Left lung (tissue), 10 donors: ENCODE measurements around the gene AJAP1. TPM values are rescaled to one million over a fixed set of nuclear protein-coding genes. Genes with fewer than 3 reads are reported as not detected.

Experiments used
- ATAC-seq: fragments of 200-7000 bp; cut with Tn5 transposase; one replicate; pipeline ENCODE4 v1.9.1; 2020; ENCODE audit warnings: moderate library complexity
- DNase-seq, 4 donors: peaks; one replicate each; pipeline ENCODE4 v3.0.0-alpha.2; 2013 to 2020
- H3K27ac ChIP-seq, 2 donors: fragments of 200-600 bp; sonication (generic) in 1 of 2; one replicate each; pipeline versions ENCODE4 v1.5.0 to v1.8.0; 2020 to 2021
- H3K27me3 ChIP-seq, 2 donors: fragments of 200-600 bp; sonication (generic) in 1 of 2; one replicate each; pipeline versions ENCODE4 v1.5.0 to v1.8.0; 2020 to 2021
- H3K36me3 ChIP-seq, 2 donors: fragments of 200-600 bp; sonication (generic) in 1 of 2; one replicate each; pipeline versions ENCODE4 v1.5.0 to v1.8.0; 2020 to 2021
- H3K4me1 ChIP-seq, 2 donors: fragments of 200-600 bp; one replicate each; pipeline ENCODE4 v1.8.0; 2021
- H3K4me3 ChIP-seq, 2 donors: fragments of 200-600 bp; sonication (generic) in 1 of 2; one replicate each; pipeline versions ENCODE4 v1.5.0 to v1.8.0; 2020 to 2021; ENCODE audit warnings: mild to moderate bottlenecking in 1 of 2
- H3K9me3 ChIP-seq, 2 donors: fragments of 200-600 bp; sonication (generic) in 1 of 2; one replicate each; pipeline versions ENCODE4 v1.5.0 to v1.8.0; 2020 to 2021
- intact Hi-C, 2 donors: fragments of 100-400 bp; cut with DNase I; formaldehyde crosslinking; loops; one replicate each; pipeline versions ENCODE4 v1.11.2 to v1.14.2; 2022
- polyA plus RNA-seq, 6 donors: library from polyadenylated mRNA; unstranded; fragments of 120-200 nt; gene quantifications; one replicate each; pipeline ENCODE4 v1.2.1, GENCODE V29; 2013; ENCODE audit not compliant: insufficient read length in 6 of 6
- total RNA-seq, 2 donors: library from RNA; stranded (reverse); fragmentation: NEBNext Ultra II Directional; extraction: Animal tissue kit (Norgen Biotek cat#: 25700); gene quantifications; one replicate each; pipeline ENCODE4 v1.2.1, GENCODE V29; 2021
- TF ChIP-seq, protein P1 (sequence below), 2 donors: fragments of 200-600 bp; sonication (generic) in 1 of 2; IDR thresholded peaks; one replicate each; pipeline versions ENCODE4 v1.5.0 to v1.8.0; 2021; ENCODE audit warnings: antibody characterized with exemption in 2 of 2
- donor health status: DM: no; HTN: yes; CAD: no.
- donor health status: DM: no; HTN: no; CAD: no.

AJAP1 gene
- total and polyA plus RNA-seq, 8 donors = 0.06 to 0.79 (median 0.20) TPM

DNA sequence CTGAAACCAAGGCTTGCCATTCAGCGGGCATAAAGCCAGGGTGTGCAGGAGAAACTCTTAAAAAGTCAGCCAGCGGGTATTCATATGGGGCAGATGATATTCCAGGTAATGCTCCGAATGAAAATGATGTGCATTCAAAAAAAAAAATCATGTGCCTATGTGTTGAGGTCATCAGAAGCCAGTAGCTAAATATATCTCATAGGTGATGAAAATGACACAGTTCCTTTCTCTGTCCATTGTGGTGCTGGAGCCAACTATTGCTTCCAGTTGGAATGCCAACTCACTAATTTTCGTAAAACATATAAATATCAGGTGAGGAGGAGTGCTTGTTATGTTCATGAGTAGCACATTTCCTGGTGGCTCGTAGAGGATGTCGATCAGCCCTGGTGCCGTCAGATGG is 23.2 kb downstream of the AJAP1 start:
- Histone ChIP-seq H3K4me1 (no peaks in the 10 kb centered on the region), H3K27me3 (peaks cover 0 to 15% of the 10 kb centered on the region in 2 donors), H3K9me3 (peaks cover 0 to 29% of the 10 kb centered on the region in 2 donors), H3K4me3 (no peak overlapping the region), H3K27ac (no peak overlapping the region), H3K36me3 (no peaks in the 10 kb centered on the region)
- intact Hi-C loops = no loop called here
- ATAC-seq (no peak), DNase-seq (no peak)
- TF ChIP-seq, protein P1, sequence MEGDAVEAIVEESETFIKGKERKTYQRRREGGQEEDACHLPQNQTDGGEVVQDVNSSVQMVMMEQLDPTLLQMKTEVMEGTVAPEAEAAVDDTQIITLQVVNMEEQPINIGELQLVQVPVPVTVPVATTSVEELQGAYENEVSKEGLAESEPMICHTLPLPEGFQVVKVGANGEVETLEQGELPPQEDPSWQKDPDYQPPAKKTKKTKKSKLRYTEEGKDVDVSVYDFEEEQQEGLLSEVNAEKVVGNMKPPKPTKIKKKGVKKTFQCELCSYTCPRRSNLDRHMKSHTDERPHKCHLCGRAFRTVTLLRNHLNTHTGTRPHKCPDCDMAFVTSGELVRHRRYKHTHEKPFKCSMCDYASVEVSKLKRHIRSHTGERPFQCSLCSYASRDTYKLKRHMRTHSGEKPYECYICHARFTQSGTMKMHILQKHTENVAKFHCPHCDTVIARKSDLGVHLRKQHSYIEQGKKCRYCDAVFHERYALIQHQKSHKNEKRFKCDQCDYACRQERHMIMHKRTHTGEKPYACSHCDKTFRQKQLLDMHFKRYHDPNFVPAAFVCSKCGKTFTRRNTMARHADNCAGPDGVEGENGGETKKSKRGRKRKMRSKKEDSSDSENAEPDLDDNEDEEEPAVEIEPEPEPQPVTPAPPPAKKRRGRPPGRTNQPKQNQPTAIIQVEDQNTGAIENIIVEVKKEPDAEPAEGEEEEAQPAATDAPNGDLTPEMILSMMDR (IDR thresholded peaks at IDR 0.05) = no peak

DNA sequence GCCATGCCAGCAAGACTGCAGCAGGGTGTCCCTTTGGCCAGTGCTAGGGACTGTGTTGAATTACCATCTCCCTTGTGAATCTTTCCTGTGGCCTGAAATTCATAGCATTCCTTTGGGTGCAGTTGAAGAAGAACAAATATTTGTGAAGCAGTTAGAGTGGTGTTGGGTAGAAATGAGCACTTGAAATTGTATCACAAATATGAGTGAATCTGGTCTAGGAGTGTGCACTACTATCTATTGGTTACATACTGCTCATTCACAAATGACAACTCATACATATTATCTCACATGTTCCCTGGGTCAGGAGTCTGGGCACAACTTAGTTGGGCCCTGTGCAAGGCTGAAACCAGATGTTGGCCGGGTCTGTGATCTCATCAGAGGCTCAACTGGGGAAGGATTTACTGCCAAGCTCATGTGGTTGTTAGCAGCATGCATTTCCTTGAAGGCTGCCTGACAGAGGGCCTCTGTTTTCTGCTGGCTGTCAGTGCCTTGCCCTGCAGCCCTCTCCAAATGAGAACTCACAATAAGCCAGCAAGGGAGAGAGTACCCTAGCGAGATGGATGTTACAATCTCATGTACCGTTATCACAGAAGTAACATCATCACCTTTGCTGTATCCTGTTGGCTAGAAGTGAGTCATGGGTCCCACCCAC is 23.8 kb downstream of the AJAP1 start:
- ATAC-seq = no peak
- TF ChIP-seq, protein P1 (IDR thresholded peaks at IDR 0.05) = no peak
- H3K36me3 ChIP-seq = no peaks in the 10 kb centered on the region
- intact Hi-C loops = no loop called here
- no peaks in the 10 kb centered on the region for H3K4me1 ChIP-seq
- H3K27ac ChIP-seq = no peak overlapping the region
- H3K27me3 ChIP-seq = peaks cover 0 to 15% of the 10 kb centered on the region in 2 donors
- no peak overlapping the region for H3K4me3 ChIP-seq
- H3K9me3 ChIP-seq = peaks cover 0 to 29% of the 10 kb centered on the region in 2 donors
- DNase-seq = peak in 1 of 4 donors; percentile 2

DNA sequence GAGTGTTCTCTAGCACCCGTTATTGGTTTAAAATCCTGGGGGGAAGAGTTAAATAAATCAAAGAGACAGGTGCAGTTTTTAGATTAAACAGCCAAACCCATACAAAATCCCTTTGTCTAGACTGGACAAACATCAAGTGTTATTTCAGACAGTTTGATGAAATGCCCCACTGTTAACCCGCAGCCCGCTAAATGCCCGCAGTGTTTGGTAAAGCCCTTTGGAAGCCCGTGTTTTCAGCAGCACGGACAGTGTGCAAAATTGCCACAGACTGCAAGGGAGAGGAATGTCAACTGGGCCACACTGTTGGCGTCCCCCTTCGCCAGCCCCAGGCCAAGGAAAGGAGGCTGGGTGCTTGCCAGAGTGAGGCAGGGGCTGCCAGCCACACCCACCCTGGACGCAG is 26.6 kb downstream of the AJAP1 start:
- H3K36me3 ChIP-seq = no peaks in the 10 kb centered on the region
- TF ChIP-seq, protein P1 (IDR thresholded peaks at IDR 0.05) = no peak
- intact Hi-C loops = no loop called here
- no peaks in the 10 kb centered on the region for H3K4me1 ChIP-seq
- H3K4me3 ChIP-seq = no peak overlapping the region
- peaks cover 0 to 29% of the 10 kb centered on the region in 2 donors for H3K9me3 ChIP-seq
- ATAC-seq (no peak), DNase-seq (peak in 1 of 4 donors; percentile 17)
- no peak overlapping the region for H3K27ac ChIP-seq
- peaks cover 0 to 30% of the 10 kb centered on the region in 2 donors for H3K27me3 ChIP-seq

DNA sequence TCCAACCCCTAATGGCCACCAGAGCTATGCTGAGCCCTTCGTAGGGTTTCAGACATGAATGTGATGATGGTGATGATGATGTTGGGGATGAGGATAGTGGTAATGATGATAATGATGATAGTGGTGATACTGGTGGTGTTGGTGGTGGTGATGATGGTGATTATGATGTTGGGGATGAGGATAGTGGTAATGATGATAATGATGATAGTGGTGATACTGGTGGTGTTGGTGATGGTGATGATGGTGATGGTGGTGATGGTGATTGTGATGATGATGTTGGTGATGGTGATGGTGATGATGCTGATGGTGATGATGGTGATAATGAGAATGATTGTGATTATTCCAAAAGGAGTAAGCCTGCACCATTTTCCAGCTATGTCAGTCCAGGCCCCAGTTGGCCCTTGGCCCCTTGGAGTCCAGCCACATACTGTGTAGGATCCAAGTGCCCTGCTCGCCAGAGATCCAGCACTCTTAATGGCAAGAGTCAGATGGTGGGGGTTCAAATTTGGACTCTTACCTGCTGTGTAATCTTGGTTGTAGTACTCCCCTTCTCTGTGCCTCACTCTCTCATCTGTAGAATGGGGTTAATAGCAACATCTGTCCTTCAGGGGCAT is 28.3 kb downstream of the AJAP1 start:
- H3K9me3 ChIP-seq = peaks cover 0 to 26% of the 10 kb centered on the region in 2 donors
- no peak overlapping the region for H3K4me3 ChIP-seq
- H3K4me1 ChIP-seq = no peaks in the 10 kb centered on the region
- H3K27me3 ChIP-seq = peaks cover 0 to 38% of the 10 kb centered on the region in 2 donors
- TF ChIP-seq, protein P1 (IDR thresholded peaks at IDR 0.05) = no peak
- ATAC-seq = no peak
- no peak overlapping the region for H3K27ac ChIP-seq
- no peaks in the 10 kb centered on the region for H3K36me3 ChIP-seq
- DNase-seq = peak in 1 of 4 donors; percentile 6
- intact Hi-C loops = no loop called here

DNA sequence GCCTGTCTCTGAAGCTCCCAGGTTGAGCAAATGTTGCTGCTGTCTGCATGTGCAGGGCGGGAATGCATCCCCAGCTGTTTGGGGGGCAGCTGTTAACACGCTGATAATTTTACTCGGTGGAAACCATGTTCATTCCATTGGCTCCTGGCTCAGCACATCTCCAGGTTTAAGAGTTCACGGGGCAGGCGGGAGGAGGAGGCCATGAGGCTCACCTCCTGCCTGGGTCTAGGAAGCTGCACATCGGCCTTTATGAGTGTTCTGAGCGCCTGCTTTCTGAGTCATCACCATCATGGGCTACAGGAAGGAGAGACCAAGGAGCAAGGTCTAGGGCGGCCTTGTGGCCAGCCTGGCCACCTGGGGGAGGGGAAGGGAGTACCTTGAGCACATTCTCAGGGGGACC is 29.7 kb downstream of the AJAP1 start:
- H3K27me3 ChIP-seq = peaks cover 0 to 53% of the 10 kb centered on the region in 2 donors
- TF ChIP-seq, protein P1 (IDR thresholded peaks at IDR 0.05) = no peak
- H3K4me1 ChIP-seq = no peaks in the 10 kb centered on the region
- DNase-seq (peak in 1 of 4 donors; percentile 17), ATAC-seq (no peak)
- peaks cover 0 to 14% of the 10 kb centered on the region in 2 donors for H3K9me3 ChIP-seq
- H3K4me3 ChIP-seq = no peak overlapping the region
- intact Hi-C loops = no loop called here
- H3K36me3 ChIP-seq = no peaks in the 10 kb centered on the region
- H3K27ac ChIP-seq = no peak overlapping the region
